Fibroblast of villous mesenchyme (primary cell): ENCODE results near the gene OBSL1. TPM values are rescaled to one million over a fixed set of nuclear protein-coding genes. Genes with fewer than 3 reads are reported as not detected.

Source experiments
- DNase-seq: peaks from one replicate; pipeline ENCODE4 v3.0.0-alpha.2; 2010; ENCODE audit warnings: low read depth
- H3K4me3 ChIP-seq: 2 replicates; pipeline ENCODE4 v1.5.1; 2011; ENCODE audit warnings: low read depth, mild to moderate bottlenecking, low read length
- CTCF ChIP-seq: IDR thresholded peaks from 2 replicates; pipeline ENCODE4 v1.5.1; 2012; ENCODE audit warnings: low read depth, mild to moderate bottlenecking, low read length; ENCODE audit not compliant: insufficient read depth
- total RNA-seq: library from RNA; depleted of rRNA; stranded (reverse); fragments of >200 nt; gene quantifications from 2 replicates; pipeline ENCODE4 v1.2.3, GENCODE V29; 2012

Gene OBSL1
- total RNA-seq, 1 donor: 86.8 TPM

DNA sequence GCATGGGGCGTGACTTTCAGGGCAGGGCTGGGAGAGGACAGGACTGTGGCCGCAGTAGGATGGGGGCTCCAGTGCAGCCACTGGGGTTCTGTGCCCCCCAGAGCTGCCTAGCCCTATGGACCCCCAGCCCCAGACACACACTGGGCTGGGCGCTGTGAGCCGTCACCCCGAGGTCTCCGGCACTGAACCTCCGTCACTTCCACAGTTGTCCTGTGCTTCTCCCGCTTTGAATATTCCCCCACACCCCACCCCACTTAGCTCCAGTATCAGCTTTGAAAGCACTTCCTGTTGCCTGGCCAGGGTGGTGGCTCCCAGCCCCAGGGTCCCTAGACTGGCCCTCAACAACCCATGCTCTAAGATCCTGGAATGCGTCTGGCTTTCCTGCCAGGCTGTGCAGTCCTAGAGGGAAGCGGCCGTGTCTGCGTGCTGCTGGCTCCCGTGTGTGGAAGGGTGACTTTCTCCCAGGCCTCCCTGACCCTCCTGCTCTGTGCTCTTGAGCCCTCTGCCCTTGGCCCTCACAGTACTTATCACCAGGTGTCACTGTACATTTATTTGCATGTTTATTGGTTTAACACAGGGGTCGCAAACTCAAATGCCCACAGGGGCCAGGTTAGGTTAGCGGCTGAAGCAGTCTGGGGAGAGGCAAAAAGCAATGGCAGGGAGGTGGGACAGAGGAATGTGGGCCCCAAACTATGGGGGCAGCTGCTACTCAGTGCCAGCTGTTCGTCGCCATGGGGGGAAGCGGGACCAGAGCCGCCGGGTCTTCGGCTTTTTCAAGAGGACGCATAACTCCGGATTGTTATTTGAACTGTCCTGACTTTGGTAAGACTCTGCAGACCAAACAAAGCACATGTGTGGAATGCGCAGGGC lies 9.9 kb downstream of the OBSL1 start:
- no peak overlapping the region for H3K4me3 ChIP-seq
- TF ChIP-seq CTCF: no peak
- DNase-seq: no peak

GRCh38 chr2:219560893-219561178 lies 10.5 kb downstream of the OBSL1 start:
- DNase-seq: no peak
- no peak for TF ChIP-seq CTCF
- no peak overlapping the region for H3K4me3 ChIP-seq

DNA sequence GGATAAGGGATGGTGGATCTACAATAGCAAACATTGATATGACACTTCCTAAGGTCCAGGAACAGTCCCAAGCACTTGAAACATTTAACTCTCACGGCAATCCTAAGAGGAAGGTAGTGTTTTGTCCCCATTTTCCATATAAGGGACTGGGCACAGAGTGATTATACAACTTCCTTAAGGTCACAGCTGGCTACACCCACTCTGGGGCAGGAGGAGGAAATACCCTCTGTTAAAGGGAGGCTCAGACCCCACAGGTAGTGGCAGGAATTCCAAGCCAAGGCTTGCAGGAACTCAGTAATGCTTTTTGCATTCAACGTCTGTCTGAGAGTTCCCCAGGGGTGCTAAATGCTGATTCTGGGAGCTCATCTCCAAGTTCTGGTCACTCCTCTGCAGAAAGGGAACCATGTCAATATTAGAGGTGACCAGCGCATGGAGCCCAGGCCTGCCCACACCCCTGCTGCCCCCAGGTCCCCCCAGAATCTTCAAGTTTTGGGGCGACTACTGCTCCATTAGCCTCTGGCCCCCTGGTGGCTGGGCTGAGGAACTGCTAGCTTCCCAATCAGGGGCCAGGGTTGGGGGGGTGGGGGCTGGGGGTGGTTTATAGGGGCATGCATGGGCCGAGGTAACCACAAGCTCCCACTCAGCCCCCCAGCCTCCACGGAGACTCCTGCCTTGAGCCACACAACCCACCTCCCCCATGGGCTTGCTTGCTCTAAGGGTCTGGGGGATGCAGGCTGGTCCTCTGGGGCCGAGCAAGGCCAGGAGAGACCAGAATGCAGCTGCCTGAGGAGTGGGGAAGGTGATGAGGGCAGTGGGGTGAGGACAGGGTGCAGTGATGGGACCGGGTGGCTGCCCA lies 11.1 kb downstream of the OBSL1 start:
- DNase-seq: no peak
- TF ChIP-seq CTCF: peak; percentile 65
- no peak overlapping the region for H3K4me3 ChIP-seq

DNA sequence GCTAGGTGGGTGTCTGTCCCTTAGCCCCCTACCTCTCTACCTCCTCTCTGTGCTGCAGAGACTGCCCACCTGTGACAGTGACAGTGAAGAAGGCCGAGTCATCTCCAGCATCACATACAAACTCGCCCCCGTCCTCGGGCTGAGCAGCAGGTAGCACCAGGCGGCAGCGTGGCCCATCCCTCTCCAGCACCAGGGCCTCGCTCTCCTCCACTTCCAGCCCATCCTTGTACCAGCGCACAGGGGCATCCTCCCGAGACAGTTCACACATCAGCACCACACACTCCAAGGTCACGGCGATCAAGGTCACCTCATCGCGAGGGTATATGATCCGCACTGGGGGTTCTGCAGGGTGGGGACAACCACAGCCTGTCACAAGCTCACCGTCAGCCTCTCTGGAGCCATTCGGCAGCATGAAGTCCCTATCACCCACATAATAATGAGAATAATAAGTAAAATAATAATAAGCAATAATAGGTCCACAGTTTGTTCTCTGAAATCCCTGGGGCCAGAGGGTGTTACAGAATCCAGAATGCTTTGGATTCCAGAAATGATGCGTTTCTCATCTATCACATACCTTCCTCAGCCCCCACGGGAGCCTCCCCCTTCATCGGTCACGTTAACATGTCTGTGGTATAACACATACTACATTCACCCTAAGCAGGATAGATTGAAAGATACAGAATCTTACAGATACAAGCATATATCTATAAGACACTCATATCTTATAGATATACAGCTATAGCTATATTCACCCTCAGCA lies 12.0 kb downstream of the OBSL1 start:
- no peak for DNase-seq
- no peak overlapping the region for H3K4me3 ChIP-seq
- no peak for TF ChIP-seq CTCF

DNA sequence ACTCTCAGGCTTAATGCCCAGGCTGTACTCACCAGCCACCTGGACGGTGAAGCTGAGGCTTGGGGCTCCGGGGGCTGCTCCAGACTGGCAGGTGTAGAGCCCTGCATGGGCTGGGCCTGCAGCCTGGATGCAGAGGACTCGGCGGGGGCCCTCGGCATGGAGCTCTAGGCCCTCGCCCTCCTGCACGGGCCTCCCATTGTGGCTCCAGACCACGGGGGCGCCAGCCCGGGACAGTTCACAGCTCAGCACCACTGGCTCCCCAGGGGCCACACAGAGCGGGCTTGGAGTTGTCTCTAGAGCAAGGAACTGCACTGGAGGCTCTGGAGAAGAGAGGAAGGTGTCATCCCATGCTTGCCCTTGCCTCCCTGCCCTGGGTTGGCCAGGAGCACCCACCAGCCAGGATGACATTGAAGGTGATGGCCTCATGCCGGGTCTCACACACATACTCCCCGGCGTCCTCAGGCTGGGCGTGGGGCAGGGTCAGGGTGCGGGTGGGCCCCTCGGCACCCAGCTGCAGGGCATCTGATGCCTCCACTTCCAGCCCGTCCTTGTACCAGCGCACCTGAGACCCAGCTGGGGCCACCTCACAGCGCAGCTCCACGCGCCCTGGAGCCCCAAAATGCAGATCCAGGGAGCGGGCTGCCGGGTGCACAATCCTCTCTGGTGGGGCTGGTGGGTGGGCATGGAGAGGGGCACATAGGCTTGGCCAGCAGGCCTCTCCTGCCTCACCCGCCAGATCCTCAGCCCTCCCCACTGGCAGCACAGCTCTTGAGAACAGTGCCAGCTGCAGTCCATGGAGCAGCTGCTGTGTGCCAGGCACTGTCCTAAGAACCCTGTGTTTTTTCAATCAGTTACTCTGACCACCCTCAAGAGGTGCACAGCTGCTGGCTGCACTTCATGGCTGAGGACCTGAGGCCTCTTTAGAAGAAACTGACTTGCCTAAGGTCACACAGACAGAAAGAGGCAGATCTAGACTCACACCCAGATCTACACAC lies 13.3 kb downstream of the OBSL1 start:
- no peak for DNase-seq
- no peak overlapping the region for H3K4me3 ChIP-seq
- TF ChIP-seq CTCF: no peak

GRCh38 chr2:219557320-219557719 lies 14.0 kb downstream of the OBSL1 start:
- TF ChIP-seq CTCF: no peak
- DNase-seq: no peak
- no peak overlapping the region for H3K4me3 ChIP-seq
